Measurements from ENCODE around the gene NELL2. TPM values are rescaled to one million over a fixed set of nuclear protein-coding genes. Genes with fewer than 3 reads are reported as not detected.

NELL2 gene
- 1 to 10 TPM in 1 of 4 donors, under 1 TPM in 2, not detected in 1; 0.17 to 1.8 (median 0.34) TPM for total RNA-seq
- polyA plus RNA-seq = under 1 TPM in 1 of 3 donors, not detected in 2; 0.26 TPM
- long read RNA-seq, donor 1, partial matches to known transcripts = 0 of 1 reads
- long read RNA-seq, donor 1, other reads (novel, unspliced or antisense) = 0 of 1 reads
- long read RNA-seq, donor 2, partial matches to known transcripts = 0 of 1 reads
- long read RNA-seq, donor 2, other reads (novel, unspliced or antisense) = 1 of 1 reads

- intact Hi-C loops (cut with DNase I) = no loop called here
- Histone ChIP-seq H3K4me3 (peak within 1 kb of the TSS; percentile 64), H3K27me3 (ENCODE audit: insufficient read depth in 3 of 3, low read length in 2 of 3) (peaks cover 0 to 61% (median 1%) of the 10 kb centered on the region in 3 donors), H3K36me3 (ENCODE audit: insufficient read depth in 1 of 2, low read depth in 1 of 2) (no peaks in the 10 kb centered on the region), H3K4me1 (peaks cover 17% of the 10 kb centered on the region), H3K27ac (no peak within 1 kb of the TSS), H3K9me3 (peaks cover 2% of the 10 kb centered on the region)
- DNase-seq (peak; percentile 37 to 45), ATAC-seq (peak; percentile 32 to 81 (median 64))
- WGBS, 3 donors = 1% methylated on average over 36 to 53 of the region's 53 CpGs
- TF ChIP-seq CTCF (IDR thresholded peaks at IDR 0.05) = no peak
Measured at GRCh38 chr12:44875954-44876543, at the start of gene NELL2. Gene NELL2, minus strand, starts transcription at chr12:44876315. Its CDS starts 446 bp downstream, at chr12:44875869.

DNA sequence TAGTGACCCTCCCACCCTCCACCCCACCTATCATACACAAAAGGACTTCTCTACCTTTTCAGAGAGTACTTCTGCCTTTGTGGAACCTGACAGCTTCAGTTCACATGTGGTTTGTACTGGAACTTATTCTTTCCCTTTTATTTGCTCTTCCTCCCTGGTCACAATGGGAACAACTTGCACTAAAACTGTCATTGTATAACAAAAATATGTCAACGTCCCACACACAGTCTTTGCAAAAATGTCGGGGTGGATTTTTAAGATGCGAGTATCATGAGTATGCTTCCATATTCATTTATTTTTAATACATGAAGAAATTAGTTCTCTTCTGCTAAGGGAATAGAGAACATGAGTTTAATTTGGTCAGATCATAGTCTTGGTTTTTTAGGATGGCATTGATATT lies 45.6 kb upstream of the NELL2 start:
- Histone ChIP-seq H3K36me3 (ENCODE audit: insufficient read depth in 1 of 2, low read depth in 1 of 2) (no peaks in the 10 kb centered on the region), H3K27me3 (ENCODE audit: insufficient read depth in 3 of 3, low read length in 2 of 3) (no peaks in the 10 kb centered on the region), H3K9me3 (no peaks in the 10 kb centered on the region), H3K4me1 (no peaks in the 10 kb centered on the region), H3K4me3 (no peak overlapping the region), H3K27ac (no peak overlapping the region)
- ATAC-seq (no peak), DNase-seq (no peak)
- 79 to 82% (median 79%) methylated on average over 3 of the region's 3 CpGs for WGBS, 3 donors
- intact Hi-C loops (cut with DNase I) = loop anchor here in 1 of 2 donors (10.0 kb wide), 1 partner anchor 907 kb away; no protein-coding TSS in a partner anchor
- no peak for TF ChIP-seq CTCF (IDR thresholded peaks at IDR 0.05)

DNA sequence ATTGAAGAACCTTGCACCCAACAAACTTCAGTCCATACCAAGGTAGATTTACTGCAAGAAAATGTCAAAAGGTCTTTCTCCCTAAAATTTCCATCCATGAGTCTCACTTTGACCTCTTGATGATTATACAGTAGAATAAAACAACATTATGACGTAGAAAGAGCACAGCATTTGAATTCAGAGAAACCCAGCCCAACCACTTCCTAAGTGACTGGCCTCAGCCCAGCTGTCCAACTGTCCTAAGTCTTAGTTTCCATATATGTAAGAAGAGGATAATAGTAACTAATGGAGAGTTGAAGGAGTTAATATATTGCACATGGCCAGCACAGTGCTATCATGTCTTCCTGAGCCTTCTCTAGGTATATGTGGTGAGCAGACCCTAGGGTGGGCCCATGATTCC lies 41.0 kb upstream of the NELL2 start:
- intact Hi-C loops (cut with DNase I) = no loop called here
- no peak for TF ChIP-seq CTCF (IDR thresholded peaks at IDR 0.05)

DNA sequence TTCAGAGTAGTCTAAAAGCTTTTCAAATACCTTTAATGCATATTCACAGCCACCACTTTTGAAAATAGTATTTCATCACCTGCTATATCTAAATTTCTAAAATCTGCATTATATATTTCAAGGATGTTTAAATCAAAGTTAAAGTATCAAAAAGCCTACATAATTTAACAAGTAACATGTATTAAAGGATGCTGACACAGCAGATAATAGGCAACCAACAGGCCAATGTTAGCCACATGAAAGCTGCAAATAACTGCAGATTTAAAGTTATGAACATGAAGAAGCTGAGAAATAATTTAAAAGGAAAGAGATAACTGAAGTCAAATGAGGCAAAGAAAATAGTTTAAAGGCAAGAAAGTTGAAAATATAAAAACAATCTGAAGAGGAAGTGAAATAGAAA lies 39.8 kb upstream of the NELL2 start:
- DNase-seq (no peak), ATAC-seq (no peak)
- Histone ChIP-seq H3K4me3 (no peak overlapping the region), H3K27ac (no peak overlapping the region), H3K36me3 (ENCODE audit: insufficient read depth in 1 of 2, low read depth in 1 of 2) (no peaks in the 10 kb centered on the region), H3K27me3 (ENCODE audit: insufficient read depth in 3 of 3, low read length in 2 of 3) (no peaks in the 10 kb centered on the region), H3K9me3 (no peaks in the 10 kb centered on the region), H3K4me1 (no peaks in the 10 kb centered on the region)
- no peak for TF ChIP-seq CTCF (IDR thresholded peaks at IDR 0.05)
- intact Hi-C loops (cut with DNase I) = no loop called here

More for the DNA sequence above, 41.0 kb upstream of the NELL2 start:
- DNase-seq (no peak), ATAC-seq (no peak)
- Histone ChIP-seq H3K36me3 (ENCODE audit: insufficient read depth in 1 of 2, low read depth in 1 of 2) (no peaks in the 10 kb centered on the region), H3K27me3 (ENCODE audit: insufficient read depth in 3 of 3, low read length in 2 of 3) (no peaks in the 10 kb centered on the region), H3K4me3 (no peak overlapping the region), H3K9me3 (no peaks in the 10 kb centered on the region), H3K27ac (no peak overlapping the region), H3K4me1 (no peaks in the 10 kb centered on the region)
- WGBS, 3 donors = 21 to 48% (median 40%) methylated on average over 1 of the region's 1 CpG
